Stimulated activated CD4-positive, alpha-beta T cell treated with anti-CD3 and anti-CD28 coated beads, Interleukin-15, amount 100 ng/mL, for 48 hours (primary cell): ENCODE results near the gene AAMDC.
"Not testable (repeated sequence)": the region's sequence is repeated elsewhere in the genome, so short reads cannot be mapped to it uniquely, and the experiment has no call there.

Source experiments
- DNase-seq, 2 donors: peaks; one replicate each; pipeline ENCODE4 v3.0.0-alpha.2; 2020; ENCODE audit warnings: low read depth in 2 of 2

Gene AAMDC

DNA sequence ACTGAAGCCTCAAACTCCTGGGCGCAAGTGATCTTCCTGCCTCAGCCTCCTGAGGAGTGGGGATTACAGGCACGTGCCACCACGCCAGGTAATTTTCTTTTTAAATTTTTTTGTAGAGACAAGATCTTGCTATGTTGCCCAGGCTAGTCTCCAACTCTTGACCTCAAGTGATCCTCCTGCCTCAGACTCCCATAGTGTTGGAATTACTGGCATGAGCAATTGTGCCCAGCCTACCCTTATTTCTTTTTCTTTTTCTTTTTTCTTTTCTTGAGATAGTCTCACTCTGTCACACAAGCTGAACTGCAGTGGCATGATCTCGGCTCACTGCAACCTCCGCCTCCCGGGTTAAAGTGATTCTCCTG lies 63.9 kb downstream of the AAMDC start:
- DNase-seq: no peak

DNA sequence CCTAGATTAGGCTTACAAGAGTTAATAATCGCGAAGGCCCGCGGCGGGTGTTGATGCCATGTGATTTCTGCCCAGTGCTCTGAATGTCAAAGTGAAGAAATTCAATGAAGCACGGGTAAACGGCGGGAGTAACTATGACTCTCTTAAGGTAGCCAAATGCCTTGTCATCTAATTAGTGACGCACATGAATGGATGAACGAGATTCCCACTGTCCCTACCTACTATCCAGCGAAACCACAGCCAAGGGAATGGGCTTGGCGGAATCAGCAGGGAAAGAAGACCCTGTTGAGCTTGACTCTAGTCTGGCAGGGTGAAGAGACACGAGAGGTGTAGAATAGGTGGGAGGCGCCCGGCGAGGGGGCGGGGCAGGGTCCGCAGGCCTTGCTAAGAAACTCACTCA lies 65.5 kb downstream of the AAMDC start:
- DNase-seq: no peak

GRCh38 chr11:77889045-77889444 lies 68.1 kb downstream of the AAMDC start:
- not testable (repeated sequence) for DNase-seq

DNA sequence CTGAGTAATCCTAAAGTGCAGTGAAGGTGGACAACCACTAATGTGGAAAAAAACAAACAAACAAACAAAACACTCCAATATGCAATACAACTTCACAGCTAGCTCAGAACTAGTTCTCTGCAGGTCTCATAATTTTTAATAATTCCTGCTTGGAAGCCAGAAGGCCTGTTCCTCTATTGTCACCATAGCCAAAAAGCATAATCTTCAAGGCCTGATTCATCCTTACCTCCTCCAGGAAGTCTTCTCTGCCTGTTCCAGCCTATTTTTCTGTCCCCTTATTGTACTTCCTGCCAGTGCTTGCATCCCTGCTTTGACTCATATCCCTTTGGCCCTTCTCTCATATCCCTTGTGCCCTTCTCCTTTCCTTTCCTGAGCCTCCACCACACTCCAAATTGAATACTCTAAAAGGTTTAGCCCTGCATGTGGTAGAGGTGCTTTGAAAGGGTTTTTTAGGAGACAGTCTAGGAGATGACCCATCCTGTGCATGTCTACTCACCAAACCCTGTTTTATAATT lies 69.2 kb downstream of the AAMDC start:
- not testable (repeated sequence) for DNase-seq

DNA sequence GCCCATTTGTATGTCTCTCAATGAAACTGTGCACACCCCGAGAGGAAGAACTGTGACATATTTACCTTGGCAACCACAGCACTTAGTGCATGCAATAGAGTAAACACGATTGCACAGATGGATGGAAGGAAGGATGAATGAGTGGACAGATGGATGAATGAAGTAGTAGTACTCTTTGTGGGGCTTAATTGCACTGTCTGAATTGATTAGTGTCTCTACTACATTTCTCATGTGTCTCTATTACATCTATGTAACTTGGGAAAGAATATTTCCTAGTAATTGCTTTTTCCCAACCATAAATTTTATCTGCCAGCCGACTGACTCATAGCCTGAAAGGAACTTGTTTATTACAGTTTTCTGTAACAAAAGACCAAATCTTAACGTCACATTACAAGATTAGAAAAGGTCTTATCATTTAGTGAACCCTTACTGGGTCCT lies 69.7 kb downstream of the AAMDC start:
- DNase-seq: not testable (repeated sequence)

- not testable (repeated sequence) for DNase-seq
Measured at GRCh38 chr11:77891256-77891655, 70.3 kb downstream of the AAMDC start.

DNA sequence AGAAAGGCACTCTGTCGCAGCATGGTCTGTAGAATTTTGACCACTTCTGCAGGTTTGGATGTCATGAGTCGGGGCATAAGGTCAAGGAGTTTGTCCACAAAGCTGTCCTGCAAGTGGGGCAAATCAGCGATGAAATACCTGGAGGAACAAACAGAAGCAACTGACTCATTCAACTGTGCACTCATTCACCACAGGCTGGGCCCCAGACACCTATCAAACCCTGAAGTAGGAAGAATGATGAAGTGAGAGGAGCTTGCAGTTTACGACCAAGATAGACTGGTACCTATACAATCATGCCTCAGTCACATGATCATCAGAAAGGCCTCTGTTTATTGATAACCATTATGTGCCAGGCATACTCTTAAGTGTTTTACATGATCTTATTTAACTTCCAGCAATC lies 70.8 kb downstream of the AAMDC start:
- DNase-seq: not testable (repeated sequence)

DNA sequence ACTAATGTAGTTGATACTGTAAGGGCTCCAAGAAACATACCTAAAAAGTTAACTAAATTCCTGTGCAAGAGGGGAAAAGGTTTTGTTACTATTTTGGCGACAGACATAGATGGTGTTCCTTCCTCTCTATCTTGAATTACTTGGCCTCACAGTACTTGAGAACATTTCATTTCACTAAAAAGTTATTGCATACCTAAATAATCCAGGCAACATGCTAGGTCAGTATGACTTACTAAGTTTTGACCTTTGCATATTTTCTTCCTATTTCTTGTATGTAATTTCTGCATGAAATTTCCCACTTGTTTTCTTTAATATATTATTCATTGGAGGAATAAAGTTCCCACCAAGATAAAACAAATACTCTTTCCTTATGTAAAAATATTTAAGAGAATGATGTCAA lies 74.0 kb downstream of the AAMDC start:
- not testable (repeated sequence) for DNase-seq

DNA sequence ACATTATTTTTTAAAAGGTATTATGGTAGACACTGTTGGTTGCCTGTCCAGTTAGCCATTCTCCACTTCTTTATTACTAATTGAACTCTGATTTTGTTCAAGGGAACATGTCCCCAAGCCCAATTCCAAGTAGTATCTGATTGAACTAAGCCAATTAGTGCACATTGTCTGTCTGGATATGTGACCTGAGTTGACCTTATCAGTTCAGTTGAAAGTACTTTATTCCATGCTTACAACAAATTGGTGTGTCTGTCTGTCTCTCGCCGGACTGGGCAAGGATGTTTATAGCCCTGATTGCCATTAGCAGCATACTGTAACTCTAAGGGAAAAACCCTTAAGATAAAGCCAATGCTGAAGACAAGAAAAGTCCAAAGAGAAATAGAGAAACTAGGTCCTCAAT lies 87.9 kb downstream of the AAMDC start:
- DNase-seq: no peak

DNA sequence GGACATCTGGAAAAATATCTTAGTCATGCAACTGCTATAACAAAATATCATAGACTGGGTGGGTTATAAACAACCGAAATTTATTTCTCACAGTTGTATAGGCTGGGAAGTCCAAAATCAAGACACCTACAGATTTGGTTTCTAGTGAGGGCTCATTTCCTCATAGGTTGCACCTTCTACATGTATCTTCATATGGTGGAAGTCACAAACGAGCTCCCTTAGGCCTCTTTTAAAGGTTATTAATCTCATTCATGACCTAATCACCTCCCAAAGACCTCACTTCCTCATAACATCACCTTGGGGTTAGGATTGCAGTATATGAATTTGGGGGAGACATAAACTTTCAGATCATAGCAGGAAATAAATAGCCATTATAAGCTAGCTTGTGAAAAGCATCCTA lies 88.3 kb downstream of the AAMDC start:
- DNase-seq: no peak

DNA sequence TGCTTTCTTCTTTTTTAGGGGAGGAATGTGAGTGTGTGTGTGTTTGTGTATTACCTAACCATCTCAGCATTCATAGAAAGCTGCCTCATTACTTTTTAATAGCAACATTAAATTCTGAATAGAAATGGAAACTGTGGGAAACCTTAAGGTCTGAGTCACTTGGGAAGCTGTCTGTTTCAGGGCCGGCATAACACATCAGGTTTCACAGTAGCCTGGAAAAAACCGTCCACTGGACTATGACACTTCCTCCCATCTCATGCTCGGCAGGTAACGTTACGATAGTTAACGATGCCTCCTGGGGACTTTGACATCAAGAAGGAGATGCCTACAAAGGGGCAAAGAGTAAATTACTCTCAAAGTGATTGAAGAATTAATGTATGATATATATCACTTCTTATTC lies 89.9 kb downstream of the AAMDC start:
- DNase-seq: not testable (repeated sequence)

DNA sequence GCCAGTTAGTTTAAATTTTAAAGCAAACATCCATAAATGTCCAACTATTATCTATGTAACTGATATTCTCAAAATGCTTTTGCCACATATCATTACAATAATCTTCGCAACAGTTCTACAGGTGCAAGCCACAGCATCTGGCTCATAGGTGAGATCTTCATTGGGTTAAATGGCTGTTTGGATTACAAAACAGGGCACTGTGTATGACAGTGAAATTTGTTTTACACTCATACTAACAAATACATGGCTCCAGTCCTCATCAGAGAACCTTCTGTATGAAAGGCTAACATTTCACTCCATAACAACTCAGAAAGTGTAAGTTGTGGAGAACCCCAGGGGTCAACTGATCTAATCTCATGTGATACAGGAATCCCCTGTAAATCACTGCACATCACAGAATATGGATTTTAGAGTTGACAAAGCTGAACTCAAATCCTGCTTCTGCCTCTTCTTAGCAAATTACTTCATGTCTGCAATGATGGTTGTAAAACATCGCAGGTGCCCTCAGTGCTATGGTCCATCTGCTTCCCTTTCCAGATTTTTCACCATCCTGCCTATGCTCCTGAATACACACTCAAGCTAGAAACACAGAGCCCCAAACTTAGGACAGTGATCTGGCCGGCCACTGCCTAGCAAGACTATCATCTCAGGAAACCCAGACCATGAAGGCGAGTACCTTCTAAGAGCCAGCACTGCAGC lies 92.8 kb downstream of the AAMDC start:
- DNase-seq: not testable (repeated sequence)

DNA sequence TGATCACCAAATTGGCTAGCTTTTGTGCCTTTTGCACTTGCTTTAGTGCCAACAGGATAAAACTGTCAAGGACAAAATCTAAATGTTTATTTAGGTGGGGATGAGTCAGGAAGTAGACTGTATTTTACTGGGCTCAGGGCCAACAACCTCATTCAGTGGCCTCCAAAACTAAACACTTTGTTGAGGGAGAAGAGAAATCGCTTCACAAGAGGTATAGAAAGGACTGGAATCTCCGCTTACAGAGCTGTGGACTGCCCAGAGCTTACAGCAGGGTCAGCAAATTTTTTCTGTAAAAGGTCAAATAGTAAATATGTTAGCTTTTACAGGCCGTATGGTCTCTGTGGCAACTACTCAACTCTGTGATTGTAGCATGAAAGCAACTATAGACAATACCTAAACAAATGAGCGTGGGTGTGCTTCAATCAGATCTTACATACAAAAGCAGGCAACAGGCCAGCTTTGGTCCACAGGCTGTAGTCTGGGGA lies 93.4 kb downstream of the AAMDC start:
- DNase-seq: not testable (repeated sequence)

- DNase-seq: not testable (repeated sequence)
Measured at GRCh38 chr11:77917713-77918112, 96.8 kb downstream of the AAMDC start.
